Stomach (tissue), 4 donors: ENCODE measurements around the gene ARHGAP10.

Experiments used
- POLR2A ChIP-seq, 4 donors: fragments of 450-650 bp; IDR thresholded peaks; one replicate each; pipeline ENCODE4 v1.6.1; 2016; ENCODE audit warnings: antibody characterized with exemption in 4 of 4, control low read depth in 2 of 4, mild to moderate bottlenecking in 1 of 4, moderate library complexity in 1 of 4
- POLR2AphosphoS5 ChIP-seq, 3 donors: sonication (generic); formaldehyde crosslinking; IDR thresholded peaks; one replicate each; pipeline ENCODE4 v1.6.1; 2016; ENCODE audit warnings: antibody characterized with exemption in 3 of 3
- TF ChIP-seq, protein P1 (sequence below), 7 experiments: fragments of 450-650 bp in 4 of 7; fragments of 200-600 bp in 3 of 7; sonication (generic) in 3 of 7; IDR thresholded peaks; one replicate each; pipeline ENCODE4 v1.5.1; 2016 to 2019; ENCODE audit warnings: antibody characterized with exemption in 7 of 7, control low read depth in 2 of 7, mild to moderate bottlenecking in 1 of 7

DNA sequence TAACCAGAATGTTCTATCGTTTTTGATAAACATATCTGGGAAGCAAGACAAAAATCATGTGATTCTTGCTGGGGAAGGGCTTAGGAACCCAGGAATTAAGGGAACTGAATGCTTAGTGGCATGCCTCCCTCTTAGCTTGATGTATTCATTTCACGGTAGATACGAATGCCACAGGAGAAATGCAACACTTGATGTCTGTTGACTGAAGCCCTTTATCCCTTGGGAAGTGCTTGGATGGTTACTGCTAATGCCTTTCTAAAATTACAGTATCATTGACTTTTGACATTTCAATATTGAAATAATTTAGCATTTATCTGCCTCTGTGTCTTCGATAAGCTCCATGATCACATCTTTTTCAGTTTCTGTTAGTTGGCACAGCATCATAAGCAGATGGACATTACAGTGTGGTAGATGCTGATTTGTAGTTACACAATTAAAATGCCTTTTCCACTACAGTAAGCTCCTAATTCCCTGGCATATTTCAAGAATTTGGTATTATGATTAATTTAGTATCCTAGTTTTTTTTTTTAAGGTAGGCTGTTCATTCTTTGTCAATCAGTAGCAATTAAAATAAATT is 226.7 kb downstream of the ARHGAP10 start:
- no peak for TF ChIP-seq POLR2AphosphoS5 (IDR thresholded peaks at IDR 0.05)
- TF ChIP-seq, protein P1, sequence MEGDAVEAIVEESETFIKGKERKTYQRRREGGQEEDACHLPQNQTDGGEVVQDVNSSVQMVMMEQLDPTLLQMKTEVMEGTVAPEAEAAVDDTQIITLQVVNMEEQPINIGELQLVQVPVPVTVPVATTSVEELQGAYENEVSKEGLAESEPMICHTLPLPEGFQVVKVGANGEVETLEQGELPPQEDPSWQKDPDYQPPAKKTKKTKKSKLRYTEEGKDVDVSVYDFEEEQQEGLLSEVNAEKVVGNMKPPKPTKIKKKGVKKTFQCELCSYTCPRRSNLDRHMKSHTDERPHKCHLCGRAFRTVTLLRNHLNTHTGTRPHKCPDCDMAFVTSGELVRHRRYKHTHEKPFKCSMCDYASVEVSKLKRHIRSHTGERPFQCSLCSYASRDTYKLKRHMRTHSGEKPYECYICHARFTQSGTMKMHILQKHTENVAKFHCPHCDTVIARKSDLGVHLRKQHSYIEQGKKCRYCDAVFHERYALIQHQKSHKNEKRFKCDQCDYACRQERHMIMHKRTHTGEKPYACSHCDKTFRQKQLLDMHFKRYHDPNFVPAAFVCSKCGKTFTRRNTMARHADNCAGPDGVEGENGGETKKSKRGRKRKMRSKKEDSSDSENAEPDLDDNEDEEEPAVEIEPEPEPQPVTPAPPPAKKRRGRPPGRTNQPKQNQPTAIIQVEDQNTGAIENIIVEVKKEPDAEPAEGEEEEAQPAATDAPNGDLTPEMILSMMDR (IDR thresholded peaks at IDR 0.05), result no peak
- TF ChIP-seq POLR2A (IDR thresholded peaks at IDR 0.05), result no peak
